Activated CD4-positive, alpha-beta T cell treated with anti-CD3 and anti-CD28 coated beads, Interleukin-2, amount 10 ng/mL, durations not matched to agents 24 days and 14 days (primary cell): ENCODE results near the gene ADIPOR2. TPM values are rescaled to one million over a fixed set of nuclear protein-coding genes. Genes with fewer than 3 reads are reported as not detected.

ENCODE experiments used
- DNase-seq: peaks from one replicate; pipeline ENCODE4 v3.0.0; 2022
- H3K27ac Mint-ChIP-seq: one replicate; pipeline ENCODE4 v1.8.0; 2022; ENCODE audit warnings: mild to moderate bottlenecking, mixed read lengths
- H3K27me3 Mint-ChIP-seq: one replicate; pipeline ENCODE4 v1.8.0; 2022; ENCODE audit warnings: mixed read lengths
- H3K36me3 Mint-ChIP-seq: one replicate; pipeline ENCODE4 v1.8.0; 2022; ENCODE audit warnings: low read depth, mild to moderate bottlenecking, mixed read lengths
- H3K4me1 Mint-ChIP-seq: one replicate; pipeline ENCODE4 v1.8.0; 2021; ENCODE audit warnings: mixed read lengths
- H3K4me3 Mint-ChIP-seq: one replicate; pipeline ENCODE4 v1.8.0; 2022; ENCODE audit warnings: mild to moderate bottlenecking, moderate library complexity, mixed read lengths
- H3K9me3 Mint-ChIP-seq: one replicate; pipeline ENCODE4 v1.8.0; 2021; ENCODE audit warnings: mixed read lengths
- intact Hi-C: fragments of 100-400 bp; cut with micrococcal nuclease; formaldehyde crosslinking; loops from one replicate; pipeline ENCODE4 v1.15.1; 2023
- total RNA-seq: library from RNA; stranded (reverse); gene quantifications from 2 replicates; pipeline ENCODE4 v1.2.3, GENCODE V29; 2022

ADIPOR2 gene
- total RNA-seq, 1 donor from 2014 or later = 68.7 TPM

DNA sequence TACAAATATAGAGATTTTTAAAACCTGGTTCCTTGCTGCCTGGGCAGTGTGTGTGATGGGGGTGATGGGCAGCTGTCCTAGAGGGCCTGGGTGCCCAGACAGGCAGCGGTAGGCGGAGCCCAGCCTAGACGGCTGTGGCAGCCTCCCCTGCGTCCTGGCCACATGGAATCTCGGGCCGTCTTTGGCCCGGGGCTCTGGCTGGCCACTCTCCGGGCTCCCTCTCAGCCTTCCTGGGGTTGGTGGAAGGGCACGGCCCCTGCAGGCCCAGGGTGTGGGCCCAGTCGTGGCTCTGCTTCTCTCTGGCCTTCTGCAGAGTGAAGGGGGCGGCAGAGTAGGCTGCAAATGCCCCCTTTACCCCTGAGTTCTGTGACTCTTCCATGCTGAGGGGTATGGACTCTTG, 131.8 kb downstream of the ADIPOR2 start:
- no peak for DNase-seq
- intact Hi-C loops = no loop called here
- Mint-ChIP-seq H3K4me1 (peaks cover 3% of the 10 kb centered on the region), H3K4me3 (no peak overlapping the region), H3K9me3 (no peaks in the 10 kb centered on the region), H3K36me3 (no peaks in the 10 kb centered on the region), H3K27ac (no peak overlapping the region), H3K27me3 (peaks cover 28% of the 10 kb centered on the region)

DNA sequence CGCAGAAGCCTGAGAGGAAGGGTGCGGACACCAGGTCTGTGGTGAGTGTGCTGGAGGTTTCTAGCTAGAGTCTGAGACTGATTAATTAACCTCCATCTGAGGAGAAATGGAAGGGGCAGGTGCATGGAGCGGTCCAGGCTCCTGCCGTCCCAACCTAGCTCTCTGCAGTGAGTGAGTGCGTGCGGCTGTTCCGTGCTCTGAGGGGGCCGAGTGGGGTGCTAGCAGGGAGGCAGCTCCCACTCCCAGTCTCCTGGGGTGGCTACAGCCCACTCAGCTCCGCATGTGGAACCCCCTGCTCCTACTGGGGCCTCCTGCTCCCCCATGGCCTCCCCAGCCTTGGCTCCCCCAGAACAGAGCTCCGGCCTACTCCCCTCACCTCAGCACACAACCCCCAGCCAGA, 132.4 kb downstream of the ADIPOR2 start:
- Mint-ChIP-seq H3K9me3 (no peaks in the 10 kb centered on the region), H3K4me1 (peaks cover 3% of the 10 kb centered on the region), H3K4me3 (no peak overlapping the region), H3K27ac (no peak overlapping the region), H3K36me3 (no peaks in the 10 kb centered on the region), H3K27me3 (peaks cover 28% of the 10 kb centered on the region)
- intact Hi-C loops = no loop called here
- no peak for DNase-seq

- H3K36me3 Mint-ChIP-seq = no peaks in the 10 kb centered on the region
- DNase-seq = no peak
- H3K27ac Mint-ChIP-seq = no peak overlapping the region
Measured at GRCh38 chr12:1825382-1826102, 134.7 kb downstream of the ADIPOR2 start.

GRCh38 chr12:1826401-1826800, 135.5 kb downstream of the ADIPOR2 start:
- no peak overlapping the region for H3K27ac Mint-ChIP-seq
- no peak overlapping the region for H3K4me3 Mint-ChIP-seq
- no peaks in the 10 kb centered on the region for H3K9me3 Mint-ChIP-seq
- H3K4me1 Mint-ChIP-seq = no peaks in the 10 kb centered on the region
- intact Hi-C loops = no loop called here
- no peak for DNase-seq
- peaks cover 16% of the 10 kb centered on the region for H3K27me3 Mint-ChIP-seq
- no peaks in the 10 kb centered on the region for H3K36me3 Mint-ChIP-seq

More at GRCh38 chr12:1825382-1826102, 134.7 kb downstream of the ADIPOR2 start:
- intact Hi-C loops = no loop called here
- Mint-ChIP-seq H3K4me1 (no peaks in the 10 kb centered on the region), H3K4me3 (no peak overlapping the region), H3K9me3 (no peaks in the 10 kb centered on the region), H3K27me3 (peaks cover 14% of the 10 kb centered on the region)

- Mint-ChIP-seq H3K4me1 (no peaks in the 10 kb centered on the region), H3K9me3 (no peaks in the 10 kb centered on the region), H3K4me3 (no peak overlapping the region), H3K27ac (no peak overlapping the region), H3K27me3 (peaks cover 18% of the 10 kb centered on the region), H3K36me3 (no peaks in the 10 kb centered on the region)
- DNase-seq = no peak
- intact Hi-C loops = no loop called here
Measured at GRCh38 chr12:1826867-1827705, 136.2 kb downstream of the ADIPOR2 start.

- no peaks in the 10 kb centered on the region for H3K36me3 Mint-ChIP-seq
- H3K27me3 Mint-ChIP-seq = peaks cover 15% of the 10 kb centered on the region
- H3K9me3 Mint-ChIP-seq = no peaks in the 10 kb centered on the region
- H3K4me3 Mint-ChIP-seq = no peak overlapping the region
- intact Hi-C loops = no loop called here
- H3K27ac Mint-ChIP-seq = no peak overlapping the region
- no peaks in the 10 kb centered on the region for H3K4me1 Mint-ChIP-seq
- no peak for DNase-seq
Measured at GRCh38 chr12:1827826-1828805, 137.2 kb downstream of the ADIPOR2 start.

DNA sequence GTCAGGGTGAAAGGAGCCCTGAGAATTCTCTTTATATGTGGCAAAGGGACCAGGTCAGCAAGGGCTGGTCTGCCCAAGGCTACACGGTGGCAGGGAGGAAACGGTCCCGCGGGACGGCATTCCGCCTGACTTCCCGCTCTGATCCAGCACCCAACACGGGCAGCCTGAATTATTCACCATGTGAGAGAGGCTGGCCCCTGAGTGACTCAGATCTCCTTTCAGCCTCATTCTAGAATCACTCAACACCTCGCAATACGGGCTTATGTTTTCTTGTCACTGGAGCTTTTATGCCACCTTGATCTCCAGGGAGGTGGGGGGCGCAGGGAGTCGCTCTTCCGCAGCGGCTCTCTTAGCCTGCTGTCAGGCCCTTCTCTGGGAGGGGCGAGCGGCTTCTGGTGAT, 138.0 kb downstream of the ADIPOR2 start:
- no peaks in the 10 kb centered on the region for H3K9me3 Mint-ChIP-seq
- H3K27me3 Mint-ChIP-seq = peaks cover 18% of the 10 kb centered on the region
- no peak for DNase-seq
- intact Hi-C loops = no loop called here
- no peaks in the 10 kb centered on the region for H3K36me3 Mint-ChIP-seq
- H3K4me3 Mint-ChIP-seq = no peak overlapping the region
- H3K4me1 Mint-ChIP-seq = no peaks in the 10 kb centered on the region
- H3K27ac Mint-ChIP-seq = no peak overlapping the region

DNA sequence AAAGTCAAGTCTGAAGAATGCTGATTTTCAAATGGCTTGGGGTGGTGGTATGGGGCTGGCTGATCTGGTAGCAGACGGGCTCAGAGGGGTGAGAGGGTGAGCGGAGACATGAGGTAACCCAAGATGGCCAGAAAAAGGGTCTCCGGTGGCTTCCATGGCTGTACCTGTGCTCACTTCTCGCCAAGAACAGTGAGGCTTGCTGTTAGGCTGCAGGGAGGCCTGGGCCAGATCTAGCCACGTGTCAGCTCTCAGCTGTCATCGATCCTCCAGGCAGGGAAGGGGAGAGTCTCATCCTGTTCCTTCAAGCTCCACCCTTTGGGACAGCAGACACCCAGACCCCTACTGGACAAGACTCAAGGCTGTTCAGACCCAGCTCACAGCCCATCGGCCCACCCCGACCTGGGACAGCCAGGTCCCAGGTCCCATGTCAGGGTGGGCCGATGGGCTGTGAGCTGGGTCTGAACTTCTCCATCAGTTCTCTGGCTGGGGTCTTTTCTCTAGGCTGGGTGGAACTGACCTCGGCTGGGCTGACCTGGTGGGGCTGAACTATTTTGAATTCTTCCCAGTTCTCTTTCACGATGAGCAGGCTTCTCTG, 138.5 kb downstream of the ADIPOR2 start:
- H3K27ac Mint-ChIP-seq = no peak overlapping the region
- no peaks in the 10 kb centered on the region for H3K9me3 Mint-ChIP-seq
- H3K4me3 Mint-ChIP-seq = no peak overlapping the region
- intact Hi-C loops = no loop called here
- no peaks in the 10 kb centered on the region for H3K36me3 Mint-ChIP-seq
- DNase-seq = no peak
- peaks cover 18% of the 10 kb centered on the region for H3K27me3 Mint-ChIP-seq
- no peaks in the 10 kb centered on the region for H3K4me1 Mint-ChIP-seq

- Mint-ChIP-seq H3K9me3 (no peaks in the 10 kb centered on the region), H3K36me3 (no peaks in the 10 kb centered on the region), H3K27me3 (peaks cover 18% of the 10 kb centered on the region), H3K4me1 (no peaks in the 10 kb centered on the region), H3K27ac (no peak overlapping the region), H3K4me3 (no peak overlapping the region)
- no peak for DNase-seq
- intact Hi-C loops = no loop called here
Measured at GRCh38 chr12:1830401-1830845, 139.6 kb downstream of the ADIPOR2 start.

GRCh38 chr12:1830981-1831963, 140.4 kb downstream of the ADIPOR2 start:
- H3K36me3 Mint-ChIP-seq = no peaks in the 10 kb centered on the region
- no peak overlapping the region for H3K27ac Mint-ChIP-seq
- H3K27me3 Mint-ChIP-seq = peaks cover 18% of the 10 kb centered on the region
- no peak overlapping the region for H3K4me3 Mint-ChIP-seq
- peak; percentile 76 for DNase-seq
- H3K9me3 Mint-ChIP-seq = no peaks in the 10 kb centered on the region
- no peaks in the 10 kb centered on the region for H3K4me1 Mint-ChIP-seq
- intact Hi-C loops = no loop called here

DNA sequence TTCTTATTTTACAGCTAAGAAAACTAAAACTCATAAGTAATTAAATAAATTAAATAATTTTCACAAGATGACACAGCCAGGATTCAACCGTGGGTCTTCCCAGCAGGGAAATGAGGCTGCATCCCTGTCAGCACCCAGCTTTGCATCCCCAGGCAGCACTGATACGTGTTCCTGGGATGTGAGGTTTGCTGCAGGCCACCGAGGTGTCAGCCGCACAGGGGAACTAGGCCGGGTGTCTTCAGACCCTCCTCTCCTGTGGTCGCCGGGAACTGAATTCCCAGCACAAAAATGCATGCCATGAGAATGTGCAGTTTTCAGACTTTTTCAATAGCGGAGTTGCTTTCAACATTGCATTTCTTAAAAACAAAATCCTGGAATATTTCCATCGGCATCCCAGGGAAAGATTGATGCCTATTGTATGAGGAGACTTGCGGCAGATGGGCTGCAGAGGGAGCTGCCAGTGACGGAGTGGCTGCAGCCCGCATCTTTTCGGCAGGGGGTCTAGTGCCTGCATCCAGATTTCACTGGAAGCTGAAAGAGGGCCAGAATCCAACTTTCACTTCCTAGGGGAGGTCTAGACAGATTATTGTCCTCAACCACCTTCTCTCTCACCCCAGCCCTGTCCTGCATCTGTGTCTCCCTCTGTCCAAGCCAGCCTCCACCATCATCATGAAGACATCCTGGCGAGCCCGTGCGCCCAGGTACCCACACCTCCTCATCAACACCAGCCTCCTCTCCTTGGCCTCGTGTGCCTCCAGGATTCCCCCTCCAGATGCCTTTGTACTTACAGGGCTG, 142.1 kb downstream of the ADIPOR2 start:
- H3K27ac Mint-ChIP-seq = no peak overlapping the region
- H3K36me3 Mint-ChIP-seq = no peaks in the 10 kb centered on the region
- intact Hi-C loops = no loop called here
- H3K27me3 Mint-ChIP-seq = peaks cover 18% of the 10 kb centered on the region
- no peak overlapping the region for H3K4me3 Mint-ChIP-seq
- no peaks in the 10 kb centered on the region for H3K4me1 Mint-ChIP-seq
- no peak for DNase-seq
- no peaks in the 10 kb centered on the region for H3K9me3 Mint-ChIP-seq

DNA sequence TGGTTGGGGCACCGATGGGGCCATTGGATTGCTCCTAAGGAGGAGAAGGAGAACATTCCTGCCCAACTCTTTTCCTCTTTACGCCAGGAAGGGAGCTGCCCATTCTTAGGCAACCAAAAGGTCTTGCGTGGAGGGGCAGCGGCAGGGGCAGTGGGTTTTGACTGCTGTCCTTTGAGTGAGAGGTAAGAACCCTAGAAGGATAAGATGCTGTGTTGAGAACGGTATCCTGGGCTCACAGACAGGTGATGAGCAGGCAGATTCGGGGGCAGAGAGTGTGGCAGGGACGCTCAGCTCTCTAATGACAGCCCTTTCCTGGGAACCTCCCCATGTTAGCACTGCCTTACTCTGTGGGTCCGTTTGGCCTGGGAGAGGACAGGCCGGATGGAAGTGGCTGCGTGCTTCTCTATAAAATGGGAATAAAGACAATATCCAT, 142.7 kb downstream of the ADIPOR2 start:
- intact Hi-C loops = no loop called here
- Mint-ChIP-seq H3K36me3 (no peaks in the 10 kb centered on the region), H3K9me3 (no peaks in the 10 kb centered on the region), H3K27ac (no peak overlapping the region), H3K4me1 (no peaks in the 10 kb centered on the region), H3K4me3 (no peak overlapping the region), H3K27me3 (peaks cover 18% of the 10 kb centered on the region)
- DNase-seq = no peak
